Measurements from ENCODE around the gene HS6ST3.

- TF ChIP-seq CTCF (IDR thresholded peaks at IDR 0.05; ENCODE audit: poor library complexity) (no peak), EZH2phosphoT487 (IDR thresholded peaks at IDR 0.05; ENCODE audit: low read depth, severe bottlenecking, unreplicated experiment) (no peak)
Observed at GRCh38 chr13:96388598-96388997, 298.7 kb downstream of the HS6ST3 start.

Data from hepatocyte (in vitro differentiated cells).